ENCODE measurements around the gene DIDO1.

The DIDO1 gene

DNA sequence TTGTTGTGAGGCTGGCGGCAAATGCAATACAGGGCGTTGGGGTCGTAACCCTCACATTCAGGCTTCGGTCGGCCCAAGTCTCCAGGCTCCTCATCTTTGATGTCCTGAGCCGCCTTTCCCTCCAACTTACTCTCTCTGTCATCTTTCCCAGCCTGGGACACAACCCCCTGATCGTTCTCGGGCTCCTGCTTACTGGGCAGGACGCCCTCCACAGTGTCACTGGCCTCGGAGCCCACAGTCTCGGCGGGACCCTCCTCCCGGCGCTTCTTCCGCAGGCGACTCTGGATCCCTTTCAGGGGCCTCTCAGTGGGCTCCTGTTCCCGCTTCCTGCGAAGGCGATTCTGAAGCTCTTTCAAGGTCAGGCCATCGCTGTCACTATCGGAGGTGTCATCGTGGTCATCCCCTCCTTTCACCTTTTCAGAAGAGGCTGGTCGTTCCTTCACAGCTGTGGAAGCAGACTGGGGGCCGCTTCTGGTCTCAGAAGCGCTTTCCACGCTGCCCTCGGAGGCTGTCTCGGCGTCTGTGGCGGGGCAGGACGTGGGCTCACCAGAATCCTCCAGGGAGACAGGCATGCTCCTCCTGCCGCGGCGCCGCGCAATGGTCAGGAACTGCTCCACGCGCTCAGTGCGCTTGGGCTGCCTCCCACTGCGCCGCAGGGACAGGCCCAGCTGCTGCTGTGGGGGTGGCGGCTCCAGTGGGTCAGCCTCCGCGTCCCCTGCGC lies 15.4 kb downstream of the DIDO1 start:
- DNase-seq (ENCODE audit: low read depth): no peak

DNA sequence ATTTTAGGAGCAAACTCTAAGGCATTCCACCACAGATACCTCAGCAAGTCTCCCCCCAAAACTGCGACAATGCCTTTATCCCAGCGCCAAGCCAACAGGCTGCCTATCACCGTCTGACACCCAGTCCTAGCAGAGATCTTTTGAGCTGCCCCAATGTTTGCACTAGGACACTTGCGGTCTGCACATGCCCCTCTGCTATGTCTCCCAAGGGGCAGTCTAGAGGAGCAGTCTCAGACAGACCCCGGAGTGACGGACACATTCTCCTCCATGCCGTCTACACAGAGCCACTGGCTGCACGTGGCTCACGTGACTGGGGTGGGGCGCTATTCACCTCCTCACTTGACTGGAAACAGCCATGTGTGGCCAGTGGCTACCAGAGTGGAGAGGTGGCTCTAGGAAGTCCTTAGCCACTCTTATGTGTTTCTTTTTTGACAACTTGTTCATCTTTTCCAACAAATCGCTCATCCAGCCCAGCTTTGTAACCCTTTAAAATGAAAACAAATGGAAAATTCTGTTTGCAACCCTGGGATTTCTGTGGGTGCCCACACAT lies 16.0 kb downstream of the DIDO1 start:
- no peak for DNase-seq (ENCODE audit: low read depth)

DNA sequence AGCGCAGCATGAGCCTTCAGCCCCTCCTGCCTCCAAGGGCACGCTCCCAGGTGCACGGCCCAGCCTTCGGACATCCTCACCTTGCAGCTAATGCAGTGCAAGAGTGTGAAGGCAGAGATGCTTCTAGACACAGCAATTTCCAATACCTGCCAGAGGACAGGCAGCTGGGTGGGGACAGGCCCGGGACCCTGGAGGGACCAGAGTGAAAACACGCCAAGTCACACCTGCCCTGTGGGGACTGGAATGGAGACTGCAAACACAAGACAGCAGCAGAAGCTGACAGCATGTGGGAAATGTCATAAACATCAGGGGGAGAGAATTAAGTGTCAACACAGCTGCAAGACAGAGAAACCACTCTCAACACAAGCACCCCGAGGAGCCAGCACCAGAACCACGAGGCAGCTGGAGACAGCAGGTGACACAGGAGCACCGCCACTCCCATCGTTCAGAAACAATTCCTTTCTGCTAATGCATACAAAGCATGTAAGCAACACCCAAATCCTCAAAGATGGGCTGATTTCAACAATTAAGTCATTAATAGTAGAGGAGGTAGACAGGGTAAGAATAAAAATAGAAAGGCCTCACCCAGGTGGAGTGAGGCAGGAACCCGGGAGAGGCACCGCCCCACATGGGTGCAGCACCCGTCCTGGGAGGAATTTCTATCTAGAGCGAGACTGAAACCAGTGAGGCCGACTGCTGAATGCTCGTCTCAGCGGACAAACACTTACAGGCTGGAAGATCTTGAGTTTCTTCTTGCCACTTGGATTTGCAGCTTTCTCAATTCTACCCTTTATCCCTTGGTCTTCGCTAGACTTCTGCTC lies 17.1 kb downstream of the DIDO1 start:
- no peak for DNase-seq (ENCODE audit: low read depth)

DNA sequence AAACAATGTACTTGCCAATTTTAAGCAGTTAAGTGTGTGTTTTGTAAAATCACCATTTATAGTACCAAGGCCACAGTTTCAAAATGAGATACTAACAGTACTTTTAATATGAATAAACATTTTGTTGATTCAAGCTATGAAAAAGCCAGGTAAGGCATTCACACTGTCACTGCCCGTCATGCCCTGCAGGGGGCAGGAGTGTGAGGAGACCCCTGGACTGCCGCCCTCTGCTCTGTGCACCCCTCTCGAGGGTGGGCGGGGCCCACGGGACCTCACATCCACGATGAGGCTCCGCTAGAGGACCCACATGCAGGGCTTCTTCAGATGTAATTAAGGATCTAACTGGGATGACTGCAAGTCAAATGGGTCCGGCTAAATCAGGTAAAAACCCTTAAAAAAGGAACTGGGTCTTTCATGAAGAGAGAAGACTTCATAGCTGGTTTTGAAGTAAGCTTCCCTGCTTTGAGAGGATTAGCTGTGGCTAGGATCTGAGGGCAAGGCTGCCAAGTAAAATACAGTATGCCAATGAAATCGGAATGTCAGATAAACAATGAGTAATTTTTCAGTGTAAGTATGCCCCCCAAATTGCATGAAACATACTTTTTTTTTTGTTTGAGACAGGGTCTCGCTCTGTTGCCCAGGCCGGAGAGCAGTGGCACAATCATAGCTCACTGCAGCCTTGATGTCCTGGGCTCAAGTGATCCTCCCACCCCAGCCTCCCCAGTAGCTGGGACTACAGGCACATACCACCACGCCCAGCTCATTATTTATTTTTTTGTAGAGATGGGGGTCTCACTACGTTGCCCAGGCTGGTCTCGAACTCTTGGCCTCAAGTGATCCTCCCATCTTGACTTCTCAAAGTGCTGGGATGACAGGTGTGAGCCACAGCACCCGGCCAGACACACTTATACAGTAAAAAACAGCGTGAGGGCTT lies 18.7 kb downstream of the DIDO1 start:
- no peak for DNase-seq (ENCODE audit: low read depth)

DNA sequence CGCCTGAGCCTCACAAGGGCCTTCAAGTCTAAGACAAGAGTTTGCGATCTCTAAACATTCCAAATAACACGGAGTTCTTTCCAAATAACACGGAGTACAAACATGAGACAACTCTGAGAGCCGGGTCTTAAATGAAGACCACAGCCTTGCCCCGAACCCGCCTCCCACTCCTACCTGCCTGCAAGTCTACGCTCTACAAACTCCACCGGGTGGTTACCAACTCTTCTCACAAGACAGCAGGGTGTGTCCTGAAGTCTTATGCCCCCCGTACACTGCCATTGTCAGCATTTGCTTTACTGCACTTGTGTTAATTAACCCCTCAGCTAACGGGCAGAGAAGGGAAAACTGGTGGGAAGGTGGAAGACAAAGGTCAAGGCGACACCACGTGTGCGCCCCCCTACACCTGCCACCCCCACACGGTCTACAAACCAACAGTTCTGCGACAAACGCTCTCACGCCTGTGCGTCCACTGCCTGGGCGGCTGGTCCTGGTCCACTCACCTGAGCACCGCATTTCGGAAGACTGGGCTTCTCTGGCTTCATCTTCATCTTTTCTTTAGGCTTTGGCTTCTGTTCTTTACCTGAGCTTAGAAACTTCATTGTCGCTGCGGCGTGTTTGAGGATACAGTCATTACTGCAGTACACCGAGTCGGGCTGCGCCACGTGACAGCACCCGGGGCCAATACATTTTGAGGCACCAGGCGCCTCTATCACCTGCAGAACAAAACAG lies 19.5 kb downstream of the DIDO1 start:
- no peak for DNase-seq (ENCODE audit: low read depth)

DNA sequence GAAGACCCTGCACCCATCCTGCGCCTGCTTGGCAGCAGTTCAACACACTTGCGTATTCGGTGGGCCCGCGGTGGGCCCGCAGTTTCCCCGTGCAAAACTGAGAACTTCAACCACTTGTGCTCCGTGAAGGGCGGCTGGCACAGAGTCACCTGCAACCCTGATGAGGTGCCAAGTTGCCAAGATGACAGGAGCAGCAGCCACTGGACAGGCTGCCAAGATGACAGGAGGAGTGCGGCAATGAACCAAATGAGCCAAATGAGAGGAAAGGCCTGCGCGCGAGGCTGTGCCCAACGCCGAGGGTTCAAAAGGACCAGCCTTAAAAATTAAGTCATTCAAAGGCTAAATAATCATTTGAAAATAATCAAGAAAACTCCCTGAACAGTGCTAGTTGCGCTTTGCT lies 20.1 kb downstream of the DIDO1 start:
- no peak for DNase-seq (ENCODE audit: low read depth)

DNA sequence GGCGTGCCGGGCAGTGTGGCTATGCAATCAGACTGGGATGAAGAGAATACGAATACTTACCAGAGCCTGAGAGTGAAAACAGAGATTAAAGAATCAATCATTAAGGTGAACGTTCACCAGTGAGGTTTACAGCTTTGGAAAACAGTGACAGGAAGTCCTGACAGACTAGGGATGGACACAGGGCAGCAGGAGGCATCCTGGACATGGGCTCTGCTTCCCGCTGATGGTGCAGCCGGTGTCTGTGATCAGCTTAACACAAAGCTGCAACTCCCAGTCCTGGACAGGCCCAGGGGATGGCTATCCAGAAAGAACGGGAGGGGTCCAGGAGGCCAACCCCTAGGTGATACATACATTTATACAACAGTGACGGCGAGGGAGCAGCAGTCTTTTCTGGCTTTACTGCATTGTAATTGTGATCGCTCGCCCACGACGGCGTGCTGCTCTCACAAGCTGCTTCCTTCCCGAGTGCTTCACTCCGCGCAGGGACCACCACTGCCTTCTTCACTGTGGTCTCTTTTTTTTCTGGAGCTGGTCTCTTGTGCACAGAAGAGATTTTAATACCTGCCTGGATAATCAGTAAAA lies 20.7 kb downstream of the DIDO1 start:
- DNase-seq (ENCODE audit: low read depth): no peak

DNA sequence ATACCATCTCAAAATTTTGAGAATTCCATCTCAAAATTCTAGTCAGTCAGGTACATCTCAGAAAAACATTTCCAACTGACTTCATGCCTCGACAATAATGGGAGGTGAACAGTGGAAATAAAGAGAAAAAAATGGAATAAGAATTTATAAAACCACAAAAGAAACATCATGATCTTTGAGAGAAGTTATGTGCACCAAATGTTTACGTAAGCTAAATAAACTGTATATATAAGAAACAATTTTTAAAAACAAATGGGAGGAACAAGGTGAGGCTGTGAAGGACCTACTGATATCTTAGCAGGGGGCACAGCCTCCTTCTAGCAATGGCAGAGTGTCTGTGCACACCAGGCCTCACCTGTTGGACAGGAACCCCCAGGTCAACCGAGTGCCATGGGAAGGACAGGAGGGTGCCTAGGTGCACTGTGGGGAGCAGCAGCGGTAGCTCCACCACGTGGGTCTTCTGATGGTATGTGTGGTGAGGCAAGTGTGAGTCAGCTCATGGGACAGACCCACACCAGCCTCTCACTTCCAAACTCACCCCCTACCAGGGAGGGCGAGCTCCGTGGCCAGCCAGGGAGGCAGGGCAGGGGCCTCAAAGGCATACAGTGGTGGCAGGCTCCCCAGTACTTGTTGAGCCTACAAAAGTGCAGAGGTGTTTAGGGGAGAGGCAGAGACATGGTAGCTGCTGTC lies 23.2 kb downstream of the DIDO1 start:
- no peak for DNase-seq (ENCODE audit: low read depth)

DNA sequence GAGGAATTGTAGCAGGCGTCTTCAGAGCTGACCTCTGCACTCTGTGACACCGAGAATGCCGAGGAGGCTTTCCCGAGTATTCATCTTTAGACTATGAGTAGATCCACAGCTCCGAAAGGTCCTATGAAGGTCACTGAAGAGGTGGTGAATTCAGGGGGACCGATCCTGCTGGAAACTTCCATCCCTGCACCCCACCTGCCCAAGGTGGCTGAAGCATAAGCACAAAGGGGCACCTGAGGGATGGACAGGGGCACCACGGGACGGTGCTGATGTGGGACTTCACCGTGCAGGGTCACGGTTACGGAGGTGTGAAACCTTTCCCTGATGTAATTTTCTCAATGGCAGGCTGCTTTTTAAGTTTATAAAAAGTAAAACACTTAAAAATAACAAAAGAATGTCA lies 24.4 kb downstream of the DIDO1 start:
- no peak for DNase-seq (ENCODE audit: low read depth)

DNA sequence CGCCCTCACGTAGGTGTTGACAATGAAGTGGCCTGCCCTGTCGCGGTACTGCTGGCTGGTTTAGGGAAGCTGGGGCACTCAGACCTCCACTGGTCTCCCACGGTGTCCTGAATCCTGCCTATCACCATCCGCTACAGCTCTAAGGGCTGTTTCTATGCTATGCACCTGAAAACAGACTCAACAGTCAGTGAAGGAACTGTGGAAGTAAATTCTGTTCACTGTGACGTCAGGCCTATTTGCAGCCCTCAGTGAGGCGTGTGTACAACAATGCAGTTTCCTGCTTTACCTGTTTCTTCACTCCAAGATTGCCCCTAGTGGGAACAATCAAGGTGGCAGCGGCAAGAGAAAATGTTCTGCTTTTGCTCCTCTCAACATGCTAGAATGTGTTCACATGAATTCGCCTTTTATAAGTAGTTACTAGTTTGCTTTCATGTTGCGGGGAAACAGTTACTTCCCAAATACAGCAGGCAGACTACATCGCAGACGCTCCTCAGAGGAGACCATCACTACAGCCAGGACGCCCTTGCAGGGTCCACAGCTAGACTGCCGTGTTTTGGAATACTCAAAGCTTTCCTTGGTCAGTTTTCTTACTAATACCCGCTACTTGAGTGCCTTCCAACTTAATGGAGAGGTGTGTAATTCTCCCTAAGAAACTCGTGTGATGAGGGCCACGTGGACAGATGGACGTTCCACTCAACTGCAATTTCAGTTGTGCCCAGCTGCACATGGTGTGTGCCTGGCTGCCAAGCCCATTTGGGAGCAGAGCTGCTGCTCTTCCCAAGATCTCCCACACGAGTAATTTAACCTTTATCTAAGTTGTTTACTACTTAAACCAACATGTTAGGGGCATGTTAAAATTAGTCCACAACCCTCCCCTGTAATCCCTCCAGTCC lies 25.4 kb downstream of the DIDO1 start:
- DNase-seq (ENCODE audit: low read depth): no peak

DNA sequence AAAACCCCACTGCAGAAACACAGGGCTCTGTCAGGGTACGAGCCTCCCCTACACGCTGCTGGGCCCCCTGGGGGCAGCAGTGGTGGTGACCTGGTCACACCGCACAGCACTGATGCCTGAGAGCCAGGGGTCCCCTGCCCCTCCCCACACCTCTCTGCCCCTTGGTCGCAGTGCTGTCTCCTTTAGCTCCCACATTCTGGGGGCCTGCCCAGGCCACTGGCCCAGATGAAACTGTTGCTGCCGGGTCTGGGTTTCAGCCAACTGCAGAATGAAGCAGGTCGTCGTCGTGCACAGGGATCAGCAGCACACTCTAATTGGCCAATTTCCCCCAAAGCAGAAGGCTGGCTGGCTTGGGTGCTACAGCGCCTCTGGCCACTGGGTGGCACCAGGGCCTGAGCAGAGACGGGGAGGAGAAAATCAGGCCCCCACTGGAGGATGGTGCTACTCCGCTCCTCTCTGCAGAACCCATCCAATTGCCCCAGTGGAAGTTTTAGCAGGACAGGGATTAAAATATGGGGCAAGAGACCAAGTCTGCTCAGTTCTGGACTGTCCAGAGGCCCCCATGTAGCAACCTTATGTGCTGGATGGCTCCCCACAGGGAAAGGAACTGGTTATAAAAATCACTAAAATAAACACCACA lies 26.1 kb downstream of the DIDO1 start:
- DNase-seq (ENCODE audit: low read depth): peak; percentile 74

DNA sequence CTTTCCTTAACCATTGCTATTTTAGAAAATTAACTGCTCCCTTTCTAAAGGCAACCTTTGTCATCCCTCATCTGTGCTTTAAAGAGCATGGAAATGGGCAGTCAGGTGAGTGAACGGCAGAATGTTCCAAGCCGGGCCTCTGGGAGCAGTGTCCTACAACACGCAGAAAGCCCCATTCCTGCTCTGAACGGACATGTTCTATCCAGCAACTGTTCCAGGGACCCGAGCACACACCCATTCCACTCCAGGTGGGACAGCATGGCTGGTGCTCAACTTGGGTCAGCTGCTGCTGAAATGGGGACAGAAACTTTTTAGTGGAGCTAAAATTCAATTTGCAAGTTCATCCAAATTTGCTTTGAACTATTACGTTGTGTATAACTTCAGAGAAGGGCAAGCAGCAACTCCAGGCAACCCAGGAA lies 26.7 kb downstream of the DIDO1 start:
- DNase-seq (ENCODE audit: low read depth): no peak

DNA sequence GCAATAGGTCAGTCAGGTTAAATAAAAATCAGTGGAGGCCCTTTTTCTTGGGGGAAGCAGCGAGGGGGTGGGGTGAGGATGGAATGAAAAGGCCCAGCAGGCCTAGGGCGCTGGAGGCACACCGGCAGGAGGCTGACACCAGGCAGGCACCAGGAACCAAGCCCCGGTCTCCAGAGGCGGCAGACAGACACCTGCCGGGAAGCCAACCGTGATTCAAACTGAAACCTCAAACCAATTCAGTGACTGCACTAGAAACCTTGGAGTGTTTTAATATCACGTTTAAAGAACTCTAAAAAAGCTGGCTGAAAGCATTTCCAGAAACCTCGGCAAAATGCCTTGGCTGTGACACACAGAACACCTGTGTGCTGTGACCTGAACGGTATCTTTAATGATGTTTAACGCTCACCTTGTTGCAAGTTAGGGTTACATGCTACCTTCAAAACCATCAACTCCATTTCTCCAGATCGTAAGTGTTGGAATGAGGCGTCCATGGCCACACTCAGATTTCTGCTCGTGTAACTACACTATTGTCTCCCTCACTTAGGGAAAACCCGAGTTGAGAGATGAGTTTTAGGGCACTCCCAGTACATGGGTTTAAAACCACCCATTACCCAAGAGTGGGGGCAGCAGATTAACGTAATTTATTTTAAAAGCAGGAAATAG lies 27.2 kb downstream of the DIDO1 start:
- DNase-seq (ENCODE audit: low read depth): no peak

DNA sequence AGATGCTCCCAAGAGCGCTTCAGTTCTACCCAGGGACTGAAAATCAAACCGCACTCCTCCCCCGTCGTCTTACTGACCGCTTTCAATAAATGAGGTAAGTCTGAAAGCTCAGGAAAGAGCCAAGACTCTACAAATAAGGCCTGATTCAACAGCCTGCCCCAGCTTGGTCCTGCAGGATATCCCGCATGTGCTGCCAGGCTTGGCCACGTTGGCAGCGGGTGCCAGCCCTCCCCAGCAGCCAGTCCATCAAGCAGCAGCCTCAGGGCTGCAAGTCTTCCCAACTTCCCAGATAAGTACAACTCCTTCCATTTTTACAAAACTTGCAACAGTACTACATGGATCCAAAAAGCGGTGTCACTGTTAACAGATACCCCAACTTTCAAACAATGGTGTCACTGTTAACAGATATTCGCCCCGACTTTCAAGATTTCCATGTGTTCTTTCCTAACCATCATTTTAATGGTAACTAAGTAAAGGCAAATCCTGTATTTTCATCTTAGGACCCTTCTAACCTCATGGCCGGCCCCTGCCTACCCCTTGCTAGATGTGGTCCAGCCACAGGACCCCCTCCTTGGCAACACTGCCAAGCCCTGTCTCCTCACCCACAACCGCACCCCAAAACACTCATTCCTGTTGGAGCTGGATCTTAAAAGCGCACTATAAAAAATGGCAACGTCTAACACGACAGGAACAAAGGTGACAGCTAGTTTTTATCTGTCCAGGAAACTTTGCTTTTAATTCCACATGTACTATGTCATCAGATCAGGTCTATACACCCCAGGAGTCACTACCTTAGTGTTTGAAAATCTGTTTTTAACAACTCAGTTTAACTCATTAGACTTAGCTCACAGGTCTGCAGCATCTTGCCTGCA lies 28.0 kb downstream of the DIDO1 start:
- no peak for DNase-seq (ENCODE audit: low read depth)

DNA sequence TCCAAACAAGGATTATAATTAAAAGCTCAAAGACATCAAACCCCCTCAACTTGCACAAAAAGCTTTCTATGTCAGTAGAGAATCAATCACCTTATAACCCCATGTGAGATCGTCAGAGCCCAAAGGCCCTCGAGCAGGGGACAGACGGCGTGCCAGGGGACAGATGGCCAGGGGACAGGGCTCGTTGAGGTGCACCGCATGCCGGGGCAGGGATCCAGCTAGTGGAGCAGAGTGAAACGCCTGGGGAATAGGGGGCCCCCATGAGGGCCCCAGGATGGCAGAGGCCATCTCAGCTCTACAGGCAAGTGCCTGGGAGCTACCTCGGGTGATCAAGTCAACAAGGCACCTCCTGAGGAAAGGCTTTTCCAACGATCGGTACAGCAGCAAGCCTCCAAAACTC lies 28.6 kb downstream of the DIDO1 start:
- no peak for DNase-seq (ENCODE audit: low read depth)

DNA sequence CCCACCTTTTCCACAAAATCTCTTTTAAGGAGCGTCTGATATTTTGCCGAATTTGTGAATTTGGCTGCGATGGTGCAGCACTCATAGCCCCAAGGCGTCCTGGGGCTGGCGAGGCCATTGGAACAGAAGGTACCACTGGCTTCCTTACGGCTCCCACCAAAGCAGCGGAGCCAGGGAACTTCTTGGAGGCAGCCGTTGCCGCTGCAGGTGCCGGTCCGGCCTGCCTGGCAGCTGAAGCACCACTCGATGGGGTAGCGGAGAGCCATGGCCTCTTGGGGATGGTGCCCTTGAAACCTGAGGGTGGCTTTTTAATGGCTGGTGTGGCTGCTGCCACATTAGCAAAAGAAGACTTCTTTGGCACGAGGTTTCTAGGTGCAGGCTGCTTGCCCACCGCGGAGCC lies 29.8 kb downstream of the DIDO1 start:
- DNase-seq (ENCODE audit: low read depth): no peak

DNA sequence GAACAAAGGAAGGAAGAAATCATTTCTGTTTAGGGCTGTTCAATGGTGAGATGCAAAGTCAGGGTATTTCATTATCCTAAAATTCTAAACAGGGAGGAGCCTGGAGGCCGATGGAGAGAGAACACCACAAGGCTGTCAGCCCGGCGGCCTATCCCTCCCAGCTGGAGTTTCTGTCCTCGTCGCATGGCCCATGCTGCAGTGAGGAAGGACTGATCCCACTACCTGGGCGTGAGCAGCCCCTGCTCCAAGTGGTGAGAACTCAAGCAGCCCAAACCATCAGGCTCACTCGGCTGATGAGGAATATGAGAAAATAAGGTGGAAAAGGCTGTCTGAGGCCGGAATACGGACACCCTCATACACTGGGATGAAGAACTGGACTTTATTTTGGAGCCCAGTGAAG lies 30.8 kb downstream of the DIDO1 start:
- DNase-seq (ENCODE audit: low read depth): no peak
